GM12878 (cell line): ENCODE results near the gene CERKL. TPM values are rescaled to one million over a fixed set of nuclear protein-coding genes. Genes with fewer than 3 reads are reported as not detected.

ENCODE experiments used
- ATAC-seq: fragments of 200-7000 bp; cut with Tn5 transposase; 3 replicates; pipeline ENCODE4 v1.9.1; 2020; ENCODE audit warnings: mild to moderate bottlenecking, moderate library complexity
- BruUV-seq: library from RNA; stranded (reverse); fragments of 400-500 nt; replicated peaks from 2 replicates; lab custom pipeline; 2021; lab: Mats Ljungman, UMichigan
- CTCF ChIA-PET: fragments of 300-600 bp; sonication (Branson Sonifier 250); formaldehyde crosslinking; extraction: SDS; loops from one replicate; lab custom pipeline; 2021; ENCODE audit warnings: inconsistent platforms; lab: Yijun Ruan, JAX
- POLR2A ChIA-PET: fragments of 350-600 bp; formaldehyde crosslinking; extraction: SDS; loops from one replicate; lab custom pipeline; 2021; ENCODE audit warnings: inconsistent platforms; lab: Charles Lee
- RAD21 ChIA-PET: fragments of 300-600 bp; sonication (Branson Sonifier 250); formaldehyde crosslinking; loops from one replicate; lab custom pipeline; 2023; ENCODE audit warnings: antibody characterized with exemption; ENCODE audit not compliant: unreplicated experiment; lab: Charles Lee
- SMC1A ChIA-PET: fragments of 300-600 bp; sonication (Branson Sonifier 250); formaldehyde crosslinking; loops from one replicate; lab custom pipeline; 2023; ENCODE audit not compliant: unreplicated experiment, uncharacterized antibody; lab: Charles Lee
- DNase-seq: peaks from one replicate; pipeline ENCODE4 v3.0.0-alpha.2; 2011; ENCODE audit warnings: low read depth, low spot score
- FAIRE-seq: peaks from 3 replicates; lab custom pipeline; 2011; peaks lifted over from hg19 to GRCh38; lab: Jason Lieb, UNC
- H2AFZ ChIP-seq: 2 replicates; pipeline ENCODE4 v1.6.0; 2011; ENCODE audit warnings: low read depth, low read length, control low read depth; ENCODE audit not compliant: control insufficient read depth
- H3K27ac ChIP-seq: 2 replicates; pipeline ENCODE4 v1.5.1; 2011; ENCODE audit warnings: control low read depth; ENCODE audit not compliant: control insufficient read depth, insufficient read depth
- H3K27me3 ChIP-seq, 2 experiments: replicated peaks in 1 of 2; 2 replicates each; pipeline versions ENCODE4 v1.6.0 to v1.6.1; 2011; ENCODE audit warnings: low read length in 1 of 2; ENCODE audit not compliant: control insufficient read depth in 2 of 2, insufficient read depth in 2 of 2
- H3K36me3 ChIP-seq, 2 experiments: 2 replicates each; pipeline ENCODE4 v1.5.1; 2011; ENCODE audit warnings: low read length in 1 of 2; ENCODE audit not compliant: control insufficient read depth in 2 of 2, insufficient read depth in 2 of 2
- H3K4me1 ChIP-seq: 2 replicates; pipeline ENCODE4 v1.6.1; 2011; ENCODE audit warnings: mild to moderate bottlenecking, low read length, moderate library complexity, mixed read lengths; ENCODE audit not compliant: control insufficient read depth, insufficient read depth
- H3K4me2 ChIP-seq: 2 replicates; pipeline ENCODE4 v1.6.0; 2011; ENCODE audit warnings: control low read depth; ENCODE audit not compliant: control insufficient read depth, insufficient read depth
- H3K4me3 ChIP-seq: fragments of 200-600 bp; sonication (generic); 2 replicates; pipeline ENCODE4 v1.5.1; 2016
- H3K79me2 ChIP-seq: 2 replicates; pipeline ENCODE4 v1.6.0; 2011; ENCODE audit warnings: low read length; ENCODE audit not compliant: control insufficient read depth, insufficient read depth
- H3K9ac ChIP-seq: 2 replicates; pipeline ENCODE4 v1.8.0; 2011; ENCODE audit warnings: low read length, control low read depth, mixed read lengths; ENCODE audit not compliant: control insufficient read depth, insufficient read depth
- H3K9me3 ChIP-seq: replicated peaks from 3 replicates; pipeline ENCODE4 v1.5.1; 2011; ENCODE audit warnings: mild to moderate bottlenecking, low read length; ENCODE audit not compliant: control insufficient read depth, insufficient read depth
- H4K20me1 ChIP-seq: 2 replicates; pipeline ENCODE4 v1.6.0; 2011; ENCODE audit not compliant: control insufficient read depth, insufficient read depth
- CEBPZ ChIP-seq: fragments of 150-350 bp; IDR thresholded peaks from 2 replicates; pipeline ENCODE4 v1.6.1; 2016; ENCODE audit warnings: low read depth, low read length
- HDAC6 ChIP-seq: fragments of 200-600 bp; sonication (generic); IDR thresholded peaks from one replicate; pipeline ENCODE4 v1.8.0; 2017; ENCODE audit warnings: antibody characterized with exemption; ENCODE audit not compliant: unreplicated experiment
- KLF5 ChIP-seq: fragments of 450-650 bp; IDR thresholded peaks from 2 replicates; pipeline ENCODE4 v1.6.1; 2014; ENCODE audit warnings: mild to moderate bottlenecking; ENCODE audit not compliant: partially characterized antibody
- POLR2AphosphoS2 ChIP-seq: IDR thresholded peaks from 2 replicates; pipeline ENCODE4 v1.6.1; 2011; ENCODE audit warnings: low read depth, mild to moderate bottlenecking, low read length, improper control_type of control experiment, moderate library complexity
- RELA ChIP-seq: fragments of 450-650 bp; IDR thresholded peaks from 2 replicates; pipeline ENCODE4 v1.8.0; 2014; ENCODE audit warnings: borderline replicate concordance; ENCODE audit not compliant: partially characterized antibody
- STAT1 ChIP-seq: fragments of 450-650 bp; conservative IDR thresholded peaks from 2 replicates; pipeline ENCODE4 v1.6.1; 2014; ENCODE audit warnings: antibody characterized with exemption, mild to moderate bottlenecking
- USF1 ChIP-seq: IDR thresholded peaks from 2 replicates; pipeline ENCODE4 v1.6.1; 2011; ENCODE audit warnings: borderline replicate concordance, low read depth, mild to moderate bottlenecking, moderate library complexity, mixed read lengths, low read length; ENCODE audit not compliant: insufficient read depth; ENCODE audit errors: extremely low read length
- ZBED1 ChIP-seq: IDR thresholded peaks from 2 replicates; pipeline ENCODE4 v1.6.1; 2016; ENCODE audit warnings: borderline replicate concordance
- WGBS: methylation state at CpG from one replicate; pipeline ENCODE4 v1.1.6; 2016; ENCODE audit warnings: low lambda C conversion rate; ENCODE audit not compliant: insufficient replicate concordance, insufficient coverage; ENCODE audit errors: missing lambda C conversion rate; 5-methylcytosine and 5-hydroxymethylcytosine counted together
- in situ Hi-C: fragments of 300-500 bp; cut with MboI; formaldehyde crosslinking; loops from 9 replicates; pipeline ENCODE4 v1.14.3; 2018; ENCODE audit warnings: mixed read lengths
- intact Hi-C: fragments of 100-400 bp; cut with micrococcal nuclease; formaldehyde crosslinking; loops from one replicate; pipeline ENCODE4 v1.14.2; 2022; ENCODE audit not compliant: unreplicated experiment
- polyA plus RNA-seq, 11 experiments: library from polyadenylated mRNA; depleted of rRNA in 4 of 11; unstranded in 6 of 11; stranded (reverse) in 5 of 11; fragments of >200 nt; fragmentation: Nextera tagmentation in 4 of 11; fragmentation: Illumina TruSeq in 1 of 11; extraction: Ambion mirVana in 4 of 11; extraction: Trizol in 1 of 11; gene quantifications; 1 replicate in 1 of 11; 2 replicates in 10 of 11; pipeline versions ENCODE4 v1.2.1 to v1.2.3, GENCODE V29; 2011 to 2016; ENCODE audit warnings: inconsistent platforms in 2 of 11, missing spikeins in 2 of 11, low read depth in 1 of 11
- total RNA-seq, 4 experiments: library from RNA; depleted of rRNA in 3 of 4; stranded (reverse); fragments of >200 nt in 3 of 4; fragmentation: Illumina TruSeq in 1 of 4; extraction: Trizol in 1 of 4; gene quantifications; 2 replicates each; pipeline versions ENCODE4 v1.2.1 to v1.2.3, GENCODE V29; 2013 to 2021

The CERKL gene
- total and polyA plus RNA-seq, 10 of the 15 experiments (the other 5 are each of a cell fraction or from before 2014, with no cell fraction given): 0.05 to 23.0 (median 6.0) TPM; not detected in 2

DNA sequence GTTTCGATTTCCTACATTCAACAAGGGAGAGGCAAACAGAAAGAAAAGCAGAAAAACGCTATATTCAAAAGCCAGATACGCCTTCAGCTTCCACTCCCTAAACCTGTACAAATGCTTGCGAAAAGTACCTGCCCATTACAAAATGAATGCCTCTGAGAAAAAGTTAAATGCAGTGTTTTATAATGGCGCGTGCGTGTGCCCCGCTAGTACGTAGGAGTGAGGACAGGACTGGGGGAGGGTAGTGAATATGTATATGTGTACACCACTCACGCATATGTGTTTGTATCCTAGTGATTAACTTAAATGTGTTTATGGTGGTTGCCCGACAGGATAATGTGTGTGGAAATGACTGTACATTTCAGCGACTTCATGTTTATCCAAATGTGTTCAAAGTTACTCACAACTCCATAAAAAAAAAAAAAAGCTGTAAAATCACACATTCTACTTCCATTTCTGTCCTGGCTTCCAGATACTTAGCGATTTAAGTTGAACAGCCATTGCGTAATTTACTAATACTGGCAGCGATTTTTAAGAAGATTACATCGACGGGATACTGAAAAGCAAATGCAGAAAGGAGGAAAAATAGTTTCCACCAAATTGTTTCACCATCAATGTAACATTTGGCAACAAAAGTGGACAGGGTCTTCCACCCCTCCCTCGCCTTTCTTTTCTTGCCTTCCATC, 22.1 kb upstream of the CERKL start:
- in situ Hi-C loops: no loop called here
- ChIA-PET CTCF (interaction anchor here (0.7 kb wide), 1 partner anchor 210 kb away, joined by 3 read pairs; no protein-coding TSS in a partner anchor), SMC1A (interaction anchor here (0.6 to 1.0 kb wide), 2 partner anchors 21 to 425 kb away, joined by 3 read pairs; no protein-coding TSS in a partner anchor), RAD21 (no interaction called here)
- H3K27ac ChIP-seq: no peak overlapping the region
- no peak overlapping the region for H3K4me2 ChIP-seq
- DNase-seq: no peak
- no peak overlapping the region for H3K9ac ChIP-seq
- 63% methylated on average over 18 of the region's 18 CpGs for WGBS
- TF ChIP-seq USF1 (no peak), KLF5 (no peak), POLR2AphosphoS2 (no peak), STAT1 (no peak), HDAC6 (no peak), CEBPZ (no peak), ZBED1 (no peak), RELA (no peak)
- TF ChIP-seq, all 136 proteins: peak for 0
- no peaks in the 10 kb centered on the region for H3K36me3 ChIP-seq
- peaks cover 2% of the 10 kb centered on the region; the same call in 2 of the 3 replicates for H3K9me3 ChIP-seq
- H3K27me3 ChIP-seq: peaks cover 13 to 42% of the 10 kb centered on the region in 2 experiments
- no peak overlapping the region for H3K4me3 ChIP-seq
- H2AFZ ChIP-seq: no peak overlapping the region
- POLR2A ChIA-PET: interaction anchor here (0.6 kb wide), 1 partner anchor 161 kb away, joined by 3 read pairs; no protein-coding TSS in a partner anchor
- intact Hi-C loops: no loop called here
- H4K20me1 ChIP-seq: no peaks in the 10 kb centered on the region
- ATAC-seq (no peak), FAIRE-seq (no peak)
- H3K79me2 ChIP-seq: no peaks in the 10 kb centered on the region
- H3K4me1 ChIP-seq: no peaks in the 10 kb centered on the region
- no TSS peak for BruUV-seq
